ENCODE results near the gene IGFL3.

The IGFL3 gene

DNA sequence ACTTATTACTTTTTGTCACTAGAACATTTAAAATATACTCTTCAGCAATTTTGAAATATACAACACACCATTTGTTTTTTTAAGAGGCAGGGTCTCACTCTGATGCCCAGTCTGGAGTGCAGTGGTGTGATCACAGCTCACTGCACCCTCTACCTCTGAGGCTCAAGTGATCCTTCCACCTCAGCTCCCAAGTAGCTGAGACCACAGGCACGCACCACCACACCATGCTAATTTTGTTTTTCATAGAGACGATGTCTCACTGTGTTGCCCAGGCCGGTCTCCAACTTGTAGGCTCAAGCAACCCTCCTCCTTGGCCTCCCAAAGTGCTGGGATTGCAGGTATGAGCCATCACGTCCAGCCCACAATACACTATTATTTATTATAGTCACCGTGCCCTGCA, 26.1 kb upstream of the IGFL3 start:
- TF ChIP-seq, protein P1, sequence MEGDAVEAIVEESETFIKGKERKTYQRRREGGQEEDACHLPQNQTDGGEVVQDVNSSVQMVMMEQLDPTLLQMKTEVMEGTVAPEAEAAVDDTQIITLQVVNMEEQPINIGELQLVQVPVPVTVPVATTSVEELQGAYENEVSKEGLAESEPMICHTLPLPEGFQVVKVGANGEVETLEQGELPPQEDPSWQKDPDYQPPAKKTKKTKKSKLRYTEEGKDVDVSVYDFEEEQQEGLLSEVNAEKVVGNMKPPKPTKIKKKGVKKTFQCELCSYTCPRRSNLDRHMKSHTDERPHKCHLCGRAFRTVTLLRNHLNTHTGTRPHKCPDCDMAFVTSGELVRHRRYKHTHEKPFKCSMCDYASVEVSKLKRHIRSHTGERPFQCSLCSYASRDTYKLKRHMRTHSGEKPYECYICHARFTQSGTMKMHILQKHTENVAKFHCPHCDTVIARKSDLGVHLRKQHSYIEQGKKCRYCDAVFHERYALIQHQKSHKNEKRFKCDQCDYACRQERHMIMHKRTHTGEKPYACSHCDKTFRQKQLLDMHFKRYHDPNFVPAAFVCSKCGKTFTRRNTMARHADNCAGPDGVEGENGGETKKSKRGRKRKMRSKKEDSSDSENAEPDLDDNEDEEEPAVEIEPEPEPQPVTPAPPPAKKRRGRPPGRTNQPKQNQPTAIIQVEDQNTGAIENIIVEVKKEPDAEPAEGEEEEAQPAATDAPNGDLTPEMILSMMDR (conservative IDR thresholded peaks at IDR 0.05; ENCODE audit: low read depth, low read length) = no peak
- H3K4me3 ChIP-seq (ENCODE audit: low read depth, low read length) = no peak overlapping the region
- no peak for DNase-seq (ENCODE audit: low read depth)

DNA sequence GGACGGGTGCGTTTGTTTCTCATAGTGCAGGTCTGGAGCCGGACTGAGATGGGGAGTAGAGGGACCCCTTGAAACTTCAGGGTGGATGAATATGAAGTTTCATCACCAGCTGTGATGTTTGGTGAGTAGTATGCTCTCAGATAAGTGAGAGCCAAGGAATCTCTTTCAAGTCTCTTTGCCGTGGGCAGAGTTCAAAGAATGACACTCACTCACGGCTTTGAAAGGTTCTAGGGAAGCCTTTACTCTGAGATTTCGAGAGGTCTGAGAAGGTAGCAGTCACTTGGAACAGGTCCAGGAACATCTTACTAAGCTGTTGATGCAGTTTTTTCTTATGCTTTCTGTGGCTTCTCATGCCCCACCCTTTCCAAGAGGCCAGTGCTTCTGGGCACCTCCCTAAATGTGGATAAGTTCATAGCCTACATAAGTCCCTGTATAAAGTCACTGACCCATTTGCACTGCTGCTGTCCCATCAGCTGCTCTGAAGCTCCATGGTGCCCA, 23.4 kb upstream of the IGFL3 start, which contains the start of gene IGFL2:
TSS of gene IGFL2 (plus strand) at position 448 of the 498 bp plus-strand sequence. CDS start at position 489, 41 bp downstream.
- peak; percentile 39 for DNase-seq (ENCODE audit: low read depth)
- TF ChIP-seq, protein P1 (conservative IDR thresholded peaks at IDR 0.05; ENCODE audit: low read depth, low read length) = no peak
- H3K4me3 ChIP-seq (ENCODE audit: low read depth, low read length) = no peak within 1 kb of the TSS

DNA sequence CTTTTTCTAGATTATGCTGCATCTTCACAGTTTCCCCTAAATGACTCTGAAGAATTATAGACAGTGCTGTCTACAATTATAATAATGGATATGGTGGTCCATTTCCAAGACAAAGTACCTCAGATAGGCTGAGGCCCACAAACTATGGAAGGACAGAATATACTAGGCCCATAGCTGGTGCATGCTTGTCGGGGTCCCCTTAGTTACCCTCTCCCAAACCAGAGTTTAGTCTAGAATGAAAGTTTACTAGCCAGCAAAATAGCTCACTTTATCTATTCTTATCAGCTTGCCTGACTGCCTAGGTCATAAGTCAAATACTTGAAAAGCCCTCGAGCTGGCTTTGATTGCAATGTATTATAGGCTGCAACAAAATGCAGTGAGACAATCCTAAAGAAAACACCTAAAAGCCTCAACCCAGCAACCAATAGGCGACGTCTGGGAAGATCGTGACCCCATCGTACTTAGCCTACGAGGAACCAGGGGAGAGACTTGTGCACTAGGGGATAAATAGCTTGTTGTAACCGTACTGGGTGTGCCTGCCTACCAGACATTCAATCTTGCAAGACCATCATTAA, 22.8 kb upstream of the IGFL3 start:
- TF ChIP-seq, protein P1 (conservative IDR thresholded peaks at IDR 0.05; ENCODE audit: low read depth, low read length) = no peak
- no peak for DNase-seq (ENCODE audit: low read depth)
- H3K4me3 ChIP-seq (ENCODE audit: low read depth, low read length) = no peak overlapping the region

DNA sequence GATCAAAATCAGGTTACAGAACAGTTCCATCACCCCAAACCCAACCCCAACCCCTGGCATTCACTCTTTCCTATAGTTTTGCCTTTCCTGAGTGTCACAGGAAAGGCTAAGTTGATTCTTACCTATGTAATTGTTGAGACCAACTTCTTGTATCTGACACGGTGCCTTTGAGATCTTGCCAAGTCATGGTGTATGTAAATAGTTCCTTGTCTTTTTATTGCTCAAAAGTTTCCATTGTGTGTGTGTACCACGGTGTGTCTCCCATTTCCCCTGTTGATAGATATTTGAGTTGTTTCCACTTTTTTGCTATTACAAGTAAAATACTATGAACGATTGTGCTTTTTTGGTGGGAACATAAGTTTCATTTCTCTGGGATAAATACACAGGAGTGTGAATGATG, 20.3 kb upstream of the IGFL3 start:
- TF ChIP-seq, protein P1 (conservative IDR thresholded peaks at IDR 0.05; ENCODE audit: low read depth, low read length) = no peak
- H3K4me3 ChIP-seq (ENCODE audit: low read depth, low read length) = no peak overlapping the region
- no peak for DNase-seq (ENCODE audit: low read depth)

DNA sequence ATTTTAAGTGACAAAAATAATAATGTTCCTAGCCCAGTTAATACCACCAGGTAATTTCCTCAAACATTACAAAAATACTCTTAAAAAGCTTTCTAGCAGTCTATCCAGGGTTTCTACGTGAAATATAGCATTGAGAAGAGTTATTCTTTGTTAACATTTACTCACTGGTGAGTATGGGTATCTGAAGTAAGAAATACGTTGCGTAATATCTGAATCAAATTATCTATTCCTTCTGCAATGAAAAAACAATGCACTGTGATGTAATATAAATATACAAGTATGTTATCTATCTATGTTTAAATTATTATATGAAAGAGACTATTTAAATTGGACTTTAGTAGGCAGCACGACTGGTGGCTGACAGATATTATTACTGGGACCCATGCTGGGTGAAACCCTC, 17.8 kb upstream of the IGFL3 start:
- no peak overlapping the region for H3K4me3 ChIP-seq (ENCODE audit: low read depth, low read length)
- TF ChIP-seq, protein P1 (conservative IDR thresholded peaks at IDR 0.05; ENCODE audit: low read depth, low read length) = no peak
- no peak for DNase-seq (ENCODE audit: low read depth)

DNA sequence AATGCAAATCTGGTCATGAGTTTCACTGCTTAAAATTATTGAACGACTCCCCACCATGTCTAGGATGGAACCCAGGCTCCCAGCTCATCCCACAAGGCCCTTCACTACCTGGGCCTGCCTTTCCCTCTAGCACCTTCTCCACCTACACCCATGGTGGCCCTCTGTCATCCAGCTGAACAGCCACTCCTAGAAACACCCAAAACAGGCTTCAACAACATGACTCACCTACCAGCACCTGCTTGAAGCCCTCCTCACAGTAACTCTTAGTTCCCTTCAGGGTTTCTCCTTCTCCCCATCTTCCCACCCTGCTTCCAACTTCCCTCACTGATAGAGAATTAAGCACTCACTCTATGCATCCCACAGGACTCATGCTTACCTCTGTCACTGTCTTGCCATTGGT, 16.9 kb upstream of the IGFL3 start:
- DNase-seq (ENCODE audit: low read depth) = no peak
- H3K4me3 ChIP-seq (ENCODE audit: low read depth, low read length) = no peak overlapping the region
- TF ChIP-seq, protein P1 (conservative IDR thresholded peaks at IDR 0.05; ENCODE audit: low read depth, low read length) = no peak

DNA sequence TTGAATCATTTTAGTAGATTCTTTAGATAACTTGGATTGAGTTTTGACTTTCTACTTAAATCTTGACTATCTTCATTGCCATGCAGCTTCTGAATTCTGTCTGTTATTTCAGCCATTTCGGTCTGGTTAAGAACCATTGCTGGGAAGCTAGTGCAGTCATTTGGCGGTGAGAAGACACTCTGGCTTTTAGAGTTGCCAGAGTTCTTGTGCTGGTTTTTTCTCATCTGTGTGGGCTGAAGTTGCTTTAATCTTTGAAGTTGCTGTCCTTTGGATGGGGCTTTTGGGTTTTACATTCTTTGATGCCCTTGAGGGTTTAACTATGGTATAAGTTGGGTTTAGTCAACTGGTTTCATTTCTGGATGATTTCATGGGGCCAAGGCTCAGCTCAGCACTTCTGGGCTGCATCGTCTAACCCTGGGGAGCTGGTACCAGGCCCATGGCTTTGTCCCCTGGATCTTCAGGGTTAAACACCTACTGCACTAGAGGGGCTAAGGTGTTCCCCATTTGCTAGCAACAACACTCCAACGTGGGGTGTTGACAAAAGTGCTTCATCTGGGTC, 13.5 kb upstream of the IGFL3 start:
- no peak for DNase-seq (ENCODE audit: low read depth)
- TF ChIP-seq, protein P1 (conservative IDR thresholded peaks at IDR 0.05; ENCODE audit: low read depth, low read length) = no peak
- no peak overlapping the region for H3K4me3 ChIP-seq (ENCODE audit: low read depth, low read length)

All from choroid plexus epithelial cell (primary cell).